Endodermal cell (in vitro differentiated cells): ENCODE data around the gene GRM5. TPM values are rescaled to one million over a fixed set of nuclear protein-coding genes. Genes with fewer than 3 reads are reported as not detected.

Source experiments
- DNase-seq: peaks from one replicate; pipeline ENCODE4 v3.0.0-alpha.2; 2017
- H3K27ac ChIP-seq: 2 replicates; pipeline ENCODE4 v1.5.1; 2013; ENCODE audit warnings: mild to moderate bottlenecking, low read depth, low read length, moderate library complexity
- H3K27me3 ChIP-seq: 2 replicates; pipeline ENCODE4 v1.6.1; 2013; ENCODE audit warnings: mild to moderate bottlenecking, low read length, moderate library complexity; ENCODE audit not compliant: insufficient read depth, control insufficient read depth, poor library complexity, severe bottlenecking
- H3K36me3 ChIP-seq: 2 replicates; pipeline ENCODE4 v1.7.0; 2013; ENCODE audit warnings: mild to moderate bottlenecking, low read length, moderate library complexity; ENCODE audit not compliant: control insufficient read depth, insufficient read depth
- H3K4me1 ChIP-seq: one replicate; pipeline ENCODE4 v1.7.0; 2013; ENCODE audit warnings: low read length; ENCODE audit not compliant: control insufficient read depth, insufficient read depth
- H3K4me3 ChIP-seq: 2 replicates; pipeline ENCODE4 v1.5.1; 2013; ENCODE audit warnings: mild to moderate bottlenecking, low read length, moderate library complexity
- H3K9ac ChIP-seq: 2 replicates; pipeline ENCODE4 v1.6.1; 2013; ENCODE audit warnings: mild to moderate bottlenecking, low read length, moderate library complexity; ENCODE audit not compliant: poor library complexity, severe bottlenecking; ENCODE audit errors: extremely low read depth
- H3K9me3 ChIP-seq: 2 replicates; pipeline ENCODE4 v1.6.1; 2013; ENCODE audit warnings: mild to moderate bottlenecking, low read length, moderate library complexity; ENCODE audit not compliant: control insufficient read depth
- H3K27ac Mint-ChIP-seq: 2 replicates; pipeline ENCODE4 v1.8.0; 2020; ENCODE audit warnings: mixed read lengths
- H3K27me3 Mint-ChIP-seq: 2 replicates; pipeline ENCODE4 v1.8.0; 2021; ENCODE audit warnings: mild to moderate bottlenecking, mixed read lengths; ENCODE audit not compliant: insufficient read depth
- H3K36me3 Mint-ChIP-seq: 2 replicates; pipeline ENCODE4 v1.8.0; 2020; ENCODE audit warnings: low read depth, mixed read lengths
- H3K4me1 Mint-ChIP-seq: 2 replicates; pipeline ENCODE4 v1.8.0; 2020; ENCODE audit warnings: mixed read lengths
- H3K4me3 Mint-ChIP-seq: 2 replicates; pipeline ENCODE4 v1.8.0; 2020; ENCODE audit warnings: mild to moderate bottlenecking, moderate library complexity, mixed read lengths
- H3K9me3 Mint-ChIP-seq: 2 replicates; pipeline ENCODE4 v1.8.0; 2020; ENCODE audit warnings: mild to moderate bottlenecking, mixed read lengths
- CTCF ChIP-seq: fragments of 200-600 bp; sonication (generic); conservative IDR thresholded peaks from 2 replicates; pipeline ENCODE4 v1.5.0; 2021; ENCODE audit warnings: antibody characterized with exemption, mild to moderate bottlenecking
- WGBS, 2 experiments: methylation state at CpG; one replicate each; pipeline versions ENCODE4 v1.1.5 to v1.1.7; 2013; ENCODE audit warnings: missing lambda C conversion rate in 2 of 2, mixed read lengths in 1 of 2; ENCODE audit not compliant: insufficient coverage in 1 of 2, insufficient read length in 1 of 2; 5-methylcytosine and 5-hydroxymethylcytosine counted together
- total RNA-seq, 2 donors: library from RNA; stranded (reverse); fragmentation: NEBNext Ultra II Directional in 1 of 2; extraction: Animal tissue kit (Norgen Biotek cat#: 25700) in 1 of 2; gene quantifications; 2 replicates in 1 of 2; 3 replicates in 1 of 2; pipeline ENCODE4 v1.2.1, GENCODE V29; 2021

GRM5 gene
- total RNA-seq, 2 donors from 2014 or later, result 0.07 to 0.09 TPM

GRCh38 chr11:88813233-88813915 is 252.4 kb downstream of the GRM5 start:
- H3K36me3 Mint-ChIP-seq, result no peaks in the 10 kb centered on the region
- no peak overlapping the region for H3K4me3 ChIP-seq
- no peak overlapping the region for H3K27ac Mint-ChIP-seq
- peaks cover 11% of the 10 kb centered on the region for H3K4me1 Mint-ChIP-seq
- no peak for DNase-seq
- no peak overlapping the region for H3K4me3 Mint-ChIP-seq
- H3K9me3 Mint-ChIP-seq, result no peaks in the 10 kb centered on the region
- WGBS, 2 experiments, result 90% methylated on average over 1 of the region's 1 CpG; no CpG with 5 or more reads in 1 of the 2 experiments
- H3K27me3 ChIP-seq, result no peaks in the 10 kb centered on the region
- TF ChIP-seq CTCF, result no peak
- H3K9ac ChIP-seq, result no peak overlapping the region
- H3K27me3 Mint-ChIP-seq, result no peaks in the 10 kb centered on the region
- peaks cover 3% of the 10 kb centered on the region for H3K9me3 ChIP-seq
- no peaks in the 10 kb centered on the region for H3K4me1 ChIP-seq
- no peaks in the 10 kb centered on the region for H3K36me3 ChIP-seq
- no peak overlapping the region for H3K27ac ChIP-seq

GRCh38 chr11:88810420-88811097 is 255.2 kb downstream of the GRM5 start:
- no peak overlapping the region for H3K27ac Mint-ChIP-seq
- H3K4me1 ChIP-seq, result no peaks in the 10 kb centered on the region
- no peaks in the 10 kb centered on the region for H3K27me3 Mint-ChIP-seq
- 0 to 63% methylated on average over 1 to 3 of the region's 3 CpGs for WGBS, 2 experiments
- no peaks in the 10 kb centered on the region for H3K27me3 ChIP-seq
- H3K9me3 ChIP-seq, result peaks cover 3% of the 10 kb centered on the region
- H3K4me1 Mint-ChIP-seq, result peaks cover 11% of the 10 kb centered on the region
- H3K36me3 Mint-ChIP-seq, result no peaks in the 10 kb centered on the region
- TF ChIP-seq CTCF, result no peak
- no peaks in the 10 kb centered on the region for H3K9me3 Mint-ChIP-seq
- H3K4me3 ChIP-seq, result no peak overlapping the region
- DNase-seq, result no peak
- no peaks in the 10 kb centered on the region for H3K36me3 ChIP-seq
- no peak overlapping the region for H3K27ac ChIP-seq
- H3K4me3 Mint-ChIP-seq, result no peak overlapping the region
- H3K9ac ChIP-seq, result no peak overlapping the region

- WGBS, 2 experiments, result no CpG with 5 or more reads among the region's 1 CpG
- no peak for TF ChIP-seq CTCF
- no peaks in the 10 kb centered on the region for H3K4me1 ChIP-seq
- Mint-ChIP-seq H3K27ac (no peak overlapping the region), H3K36me3 (no peaks in the 10 kb centered on the region), H3K27me3 (no peaks in the 10 kb centered on the region), H3K9me3 (peaks cover 1% of the 10 kb centered on the region), H3K4me3 (no peak overlapping the region), H3K4me1 (peaks cover 11% of the 10 kb centered on the region)
- H3K27ac ChIP-seq, result no peak overlapping the region
- H3K27me3 ChIP-seq, result no peaks in the 10 kb centered on the region
- DNase-seq, result no peak
- no peaks in the 10 kb centered on the region for H3K36me3 ChIP-seq
- no peak overlapping the region for H3K4me3 ChIP-seq
- no peak overlapping the region for H3K9ac ChIP-seq
- H3K9me3 ChIP-seq, result no peaks in the 10 kb centered on the region
Measured at GRCh38 chr11:88809126-88809525, 256.7 kb downstream of the GRM5 start.
